ENCODE measurements around the gene KCTD3. TPM values are rescaled to one million over a fixed set of nuclear protein-coding genes. Genes with fewer than 3 reads are reported as not detected.

KCTD3 gene
- total and polyA plus RNA-seq, 2 of the 13 experiments (the other 11 are each of a cell fraction or from before 2014, with no cell fraction given), result 49.8 to 68.1 TPM

- H3K4me1 ChIP-seq (ENCODE audit: insufficient read depth, low read length), result peaks cover 10% of the 10 kb centered on the region
- intact Hi-C loops (cut with micrococcal nuclease; ENCODE audit: unreplicated experiment) (no loop called here), in situ Hi-C loops (cut with HindIII; ENCODE audit: extremely low pct_ligation_motif_present, low pct_unique_long_range_greater_than_20kb) (no loop called here)
- H3K79me2 ChIP-seq (ENCODE audit: insufficient read depth, low read length), result no peaks in the 10 kb centered on the region
- no peak for TF ChIP-seq ZNF468 (CRISPR knock-in tag; IDR thresholded peaks at IDR 0.05)
- peak; percentile 19; the same call in 1 of the 2 replicates for TF ChIP-seq HNF4A (CRISPR knock-in tag; IDR thresholded peaks at IDR 0.05)
- no peak for TF ChIP-seq RELA (CRISPR knock-in tag; IDR thresholded peaks at IDR 0.05)
- TF ChIP-seq, protein P1, sequence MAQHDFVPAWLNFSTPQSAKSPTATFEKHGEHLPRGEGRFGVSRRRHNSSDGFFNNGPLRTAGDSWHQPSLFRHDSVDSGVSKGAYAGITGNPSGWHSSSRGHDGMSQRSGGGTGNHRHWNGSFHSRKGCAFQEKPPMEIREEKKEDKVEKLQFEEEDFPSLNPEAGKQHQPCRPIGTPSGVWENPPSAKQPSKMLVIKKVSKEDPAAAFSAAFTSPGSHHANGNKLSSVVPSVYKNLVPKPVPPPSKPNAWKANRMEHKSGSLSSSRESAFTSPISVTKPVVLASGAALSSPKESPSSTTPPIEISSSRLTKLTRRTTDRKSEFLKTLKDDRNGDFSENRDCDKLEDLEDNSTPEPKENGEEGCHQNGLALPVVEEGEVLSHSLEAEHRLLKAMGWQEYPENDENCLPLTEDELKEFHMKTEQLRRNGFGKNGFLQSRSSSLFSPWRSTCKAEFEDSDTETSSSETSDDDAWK (CRISPR knock-in tag; IDR thresholded peaks at IDR 0.05), result no peak
- no peak for TF ChIP-seq RNF219 (CRISPR knock-in tag; IDR thresholded peaks at IDR 0.05)
- TF ChIP-seq CEBPB (IDR thresholded peaks at IDR 0.05; ENCODE audit: borderline replicate concordance, low read depth, low read length), result peak; percentile 85
- peak; percentile 63; the same call in 1 of the 2 replicates for TF ChIP-seq ZNF160 (CRISPR knock-in tag; IDR thresholded peaks at IDR 0.05)
- no peak for TF ChIP-seq ZKSCAN1 (IDR thresholded peaks at IDR 0.05; ENCODE audit: low read length)
- no peak for TF ChIP-seq DPF2 (CRISPR knock-in tag; IDR thresholded peaks at IDR 0.05; ENCODE audit: borderline replicate concordance, low read depth)
- TF ChIP-seq ELF3 (CRISPR knock-in tag; IDR thresholded peaks at IDR 0.05), result peak; percentile 51; the same call in 1 of the 2 replicates
- peak; percentile 79 for TF ChIP-seq CEBPG (CRISPR knock-in tag; IDR thresholded peaks at IDR 0.05)
- TF ChIP-seq, protein P2, sequence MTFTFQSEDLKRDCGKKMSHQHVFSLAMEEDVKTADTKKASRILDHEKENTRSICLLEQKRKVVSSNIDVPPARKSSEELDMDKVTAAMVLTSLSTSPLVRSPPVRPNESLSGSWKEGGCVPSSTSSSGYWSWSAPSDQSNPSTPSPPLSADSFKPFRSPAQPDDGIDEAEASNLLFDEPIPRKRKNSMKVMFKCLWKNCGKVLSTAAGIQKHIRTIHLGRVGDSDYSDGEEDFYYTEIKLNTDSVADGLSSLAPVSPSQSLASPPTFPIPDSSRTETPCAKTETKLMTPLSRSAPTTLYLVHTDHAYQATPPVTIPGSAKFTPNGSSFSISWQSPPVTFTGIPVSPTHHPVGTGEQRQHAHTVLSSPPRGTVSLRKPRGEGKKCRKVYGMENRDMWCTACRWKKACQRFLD (CRISPR knock-in tag; IDR thresholded peaks at IDR 0.05; ENCODE audit: borderline replicate concordance), result no peak
- H3K36me3 ChIP-seq (replicated peaks in 1 of 2; ENCODE audit: control insufficient read depth in 1 of 2, insufficient read depth in 2 of 2, low read length in 2 of 2), result no peaks in the 10 kb centered on the region
- DNase-seq (ENCODE audit: low spot score), result peak; percentile 20
- no peaks in the 10 kb centered on the region for H3K9me3 ChIP-seq (ENCODE audit: low read length)
- H4K20me1 ChIP-seq (ENCODE audit: insufficient read depth, low read length), result no peaks in the 10 kb centered on the region
- WGBS (ENCODE audit: low lambda C conversion rate), result 25% methylated on average over 2 of the region's 2 CpGs
- H3K27me3 ChIP-seq (ENCODE audit: control insufficient read depth in 1 of 2, insufficient read depth in 2 of 2, low read length in 2 of 2), result no peaks in the 10 kb centered on the region
- ChIA-PET CTCF (ENCODE audit: low intra/inter-chr PET ratio, low total read pairs) (no interaction called here), POLR2A (interaction anchor here (1.2 kb wide), 1 partner anchor 93 kb away, joined by 3 read pairs; no protein-coding TSS in a partner anchor)
- peak; percentile 78 for ATAC-seq
- no TSS peak for BruUV-seq (replicated peaks)
- peak; percentile 36 for FAIRE-seq
- peak overlapping the region in 1 of 3 experiments; percentile 26; a peak in 1 of 6 replicates for H3K4me3 ChIP-seq (replicated peaks in 1 of 3; ENCODE audit: insufficient read depth in 1 of 3, low read depth in 2 of 3, low read length in 3 of 3)
- peak overlapping the region; percentile 11 for H2AFZ ChIP-seq (ENCODE audit: low read length)
- H3K4me2 ChIP-seq (ENCODE audit: low read depth, low read length), result peak overlapping the region; percentile 65
- no peak overlapping the region for H3K9ac ChIP-seq (ENCODE audit: insufficient read depth, low read depth, low read length)
- H3K27ac ChIP-seq (ENCODE audit: extremely low read length, insufficient read depth, low read length), result no peak overlapping the region
Measured at GRCh38 chr1:215543191-215543606, 23.9 kb upstream of the KCTD3 start.

All from HepG2 (cell line).